Activated T-helper 1 cell treated with anti-CD3 and anti-CD28 coated beads, Interleukin-12 subunit alpha, Interleukin-12 subunit beta, Interleukin-2, Interleukin-4 antibody, amounts not matched to agents 30 ng/mL and 10 ng/mL and 1 ng/mL, durations not matched to agents 14 hours and 24 hours and 36 hours (primary cell): ENCODE measurements around the gene PPP1R15A. TPM values are rescaled to one million over a fixed set of nuclear protein-coding genes. Genes with fewer than 3 reads are reported as not detected.
"Not testable (repeated sequence)": the region's sequence is repeated elsewhere in the genome, so short reads cannot be mapped to it uniquely, and the experiment has no call there.

Experiments
- DNase-seq: peaks from one replicate; pipeline ENCODE4 v3.0.0; 2021; ENCODE audit warnings: low spot score
- H3K27ac Mint-ChIP-seq: one replicate; pipeline ENCODE4 v1.8.0; 2021; ENCODE audit warnings: mild to moderate bottlenecking, mixed read lengths
- H3K27me3 Mint-ChIP-seq: one replicate; pipeline ENCODE4 v1.8.0; 2022; ENCODE audit warnings: mild to moderate bottlenecking, moderate library complexity, mixed read lengths; ENCODE audit not compliant: insufficient read depth
- H3K36me3 Mint-ChIP-seq: one replicate; pipeline ENCODE4 v1.8.0; 2021; ENCODE audit warnings: low read depth, mixed read lengths
- H3K4me1 Mint-ChIP-seq: one replicate; pipeline ENCODE4 v1.8.0; 2021; ENCODE audit warnings: low read depth, mixed read lengths
- H3K4me3 Mint-ChIP-seq: one replicate; pipeline ENCODE4 v1.8.0; 2021; ENCODE audit warnings: mild to moderate bottlenecking, moderate library complexity, mixed read lengths
- H3K9me3 Mint-ChIP-seq: one replicate; pipeline ENCODE4 v1.8.0; 2021; ENCODE audit warnings: mixed read lengths
- intact Hi-C: fragments of 100-400 bp; cut with micrococcal nuclease; formaldehyde crosslinking; loops from one replicate; pipeline ENCODE4 v1.15.1; 2024
- total RNA-seq: library from RNA; stranded (reverse); gene quantifications from 2 replicates; pipeline ENCODE4 v1.2.3, GENCODE V29; 2022

Gene PPP1R15A
- total RNA-seq, 1 donor from 2014 or later, result 53.7 TPM

DNA sequence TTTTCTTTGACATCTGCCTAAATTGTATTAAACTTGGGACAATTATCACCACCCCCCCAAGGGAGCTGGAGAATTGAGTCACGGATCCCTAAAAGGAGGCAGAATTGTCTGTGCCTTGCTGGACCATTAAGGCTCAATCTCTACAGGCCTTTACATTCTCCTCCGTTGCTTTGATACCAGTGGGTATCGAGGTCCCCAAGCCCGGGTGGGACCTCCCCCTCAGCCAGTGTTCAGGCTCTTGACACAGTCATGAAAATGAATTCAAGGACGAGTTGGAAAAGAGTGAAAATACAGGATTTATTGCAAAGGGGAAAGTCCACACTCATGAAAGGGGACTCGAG is 5.6 kb downstream of the PPP1R15A start:
- no peak for DNase-seq
- H3K9me3 Mint-ChIP-seq, result no peaks in the 10 kb centered on the region
- H3K27me3 Mint-ChIP-seq, result no peaks in the 10 kb centered on the region
- H3K4me1 Mint-ChIP-seq, result peaks cover 47% of the 10 kb centered on the region
- H3K27ac Mint-ChIP-seq, result peak overlapping the region; percentile 48
- H3K4me3 Mint-ChIP-seq, result peak overlapping the region; percentile 37
- intact Hi-C loops, result loop anchor here (10.0 kb wide), 2 partner anchors 553 to 577 kb away; partner anchors contain the start of genes ALDH16A1, EMP3 and PIH1D1
- peaks cover 41% of the 10 kb centered on the region for H3K36me3 Mint-ChIP-seq

DNA sequence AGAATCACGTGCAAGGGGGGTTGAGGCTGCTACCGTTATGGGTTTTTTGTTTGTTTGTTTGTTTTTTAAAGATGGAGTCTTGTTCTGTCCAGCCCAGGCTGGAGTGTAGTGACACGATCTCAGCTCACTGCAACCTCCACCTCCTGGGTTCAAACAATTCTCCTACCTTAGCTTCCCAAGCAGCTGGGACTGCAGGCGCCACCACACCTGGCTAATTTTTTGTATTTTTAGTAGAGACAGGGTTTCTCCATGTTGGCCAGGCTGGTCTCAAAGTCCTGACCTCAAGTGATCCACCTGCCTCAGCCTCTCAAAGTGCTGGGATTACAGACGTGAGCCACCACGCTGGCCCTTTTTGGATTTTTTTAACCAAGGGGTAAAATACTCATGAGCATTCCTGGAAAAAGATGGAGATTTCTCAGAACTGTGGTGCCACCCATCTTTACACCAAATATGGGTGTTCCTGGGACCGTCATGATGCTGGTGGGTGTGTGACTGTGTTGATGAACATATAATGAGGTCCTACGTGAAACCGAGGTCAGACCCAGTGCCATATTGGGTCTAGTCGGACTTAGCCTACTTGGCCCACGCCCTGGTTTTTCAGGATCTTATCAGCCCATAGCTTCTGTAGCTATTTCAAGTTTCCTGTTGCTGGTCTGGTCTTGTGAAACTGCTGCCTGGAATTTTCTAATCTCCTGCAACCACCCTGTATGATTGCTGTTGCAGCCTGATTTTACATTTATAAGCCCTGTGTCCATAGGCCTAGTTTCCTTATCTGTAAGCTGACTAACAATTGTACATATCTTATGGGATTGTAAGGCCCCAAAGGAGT is 6.2 kb downstream of the PPP1R15A start:
- Mint-ChIP-seq H3K4me3 (no peak overlapping the region), H3K36me3 (peaks cover 36% of the 10 kb centered on the region), H3K9me3 (no peaks in the 10 kb centered on the region), H3K4me1 (peaks cover 42% of the 10 kb centered on the region), H3K27ac (no peak overlapping the region), H3K27me3 (no peaks in the 10 kb centered on the region)
- no peak for DNase-seq
- intact Hi-C loops, result loop anchor here (10.0 kb wide), 2 partner anchors 554 to 576 kb away; partner anchors contain the start of genes ALDH16A1, EMP3 and PIH1D1

GRCh38 chr19:48879025-48879637 is 6.9 kb downstream of the PPP1R15A start:
- no peak overlapping the region for H3K27ac Mint-ChIP-seq
- no peaks in the 10 kb centered on the region for H3K9me3 Mint-ChIP-seq
- H3K36me3 Mint-ChIP-seq, result peaks cover 29% of the 10 kb centered on the region
- H3K27me3 Mint-ChIP-seq, result no peaks in the 10 kb centered on the region
- intact Hi-C loops, result loop anchor here (10.0 kb wide), 2 partner anchors 554 to 576 kb away; partner anchors contain the start of genes ALDH16A1, EMP3 and PIH1D1
- no peak for DNase-seq
- no peak overlapping the region for H3K4me3 Mint-ChIP-seq
- peaks cover 34% of the 10 kb centered on the region for H3K4me1 Mint-ChIP-seq

- not testable (repeated sequence) for H3K9me3 Mint-ChIP-seq, H3K27me3 Mint-ChIP-seq, H3K27ac Mint-ChIP-seq, H3K4me3 Mint-ChIP-seq, DNase-seq
- intact Hi-C loops, result loop anchor here (10.0 kb wide), 2 partner anchors 555 to 575 kb away; partner anchors contain the start of genes ALDH16A1, EMP3 and PIH1D1
- peaks cover 29% of the 10 kb centered on the region for H3K4me1 Mint-ChIP-seq
- peaks cover 23% of the 10 kb centered on the region for H3K36me3 Mint-ChIP-seq
Observed at GRCh38 chr19:48879696-48880095, 7.5 kb downstream of the PPP1R15A start.

GRCh38 chr19:48881741-48882657 is 9.8 kb downstream of the PPP1R15A start:
- no peaks in the 10 kb centered on the region for H3K9me3 Mint-ChIP-seq
- no peak overlapping the region for H3K27ac Mint-ChIP-seq
- no peak for DNase-seq
- H3K4me3 Mint-ChIP-seq, result no peak overlapping the region
- peaks cover 10% of the 10 kb centered on the region for H3K36me3 Mint-ChIP-seq
- intact Hi-C loops, result no loop called here
- no peaks in the 10 kb centered on the region for H3K27me3 Mint-ChIP-seq
- H3K4me1 Mint-ChIP-seq, result peaks cover 12% of the 10 kb centered on the region

DNA sequence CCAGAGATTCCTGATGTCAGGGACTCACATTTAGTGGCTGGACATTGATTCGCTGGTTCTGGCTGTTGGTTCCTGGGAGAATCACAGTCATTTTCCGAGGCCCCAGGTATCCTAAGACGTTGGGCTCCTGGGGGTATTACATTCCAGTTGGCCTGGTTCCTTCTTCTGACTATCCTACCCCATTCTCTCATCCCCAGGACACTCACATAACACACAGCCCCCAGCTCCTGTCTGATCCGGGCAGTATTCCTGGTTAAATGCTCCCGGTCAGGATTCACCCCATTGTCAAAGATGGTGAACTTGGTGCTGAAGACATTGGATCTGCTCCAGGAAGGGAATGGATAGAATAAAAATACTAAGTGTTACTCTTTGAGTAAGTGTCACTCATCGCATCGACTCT is 11.5 kb downstream of the PPP1R15A start:
- DNase-seq, result no peak
- H3K27me3 Mint-ChIP-seq, result no peaks in the 10 kb centered on the region
- intact Hi-C loops, result no loop called here
- no peaks in the 10 kb centered on the region for H3K9me3 Mint-ChIP-seq
- H3K36me3 Mint-ChIP-seq, result no peaks in the 10 kb centered on the region
- peaks cover under 1% of the 10 kb centered on the region for H3K4me1 Mint-ChIP-seq
- no peak overlapping the region for H3K27ac Mint-ChIP-seq
- no peak overlapping the region for H3K4me3 Mint-ChIP-seq

DNA sequence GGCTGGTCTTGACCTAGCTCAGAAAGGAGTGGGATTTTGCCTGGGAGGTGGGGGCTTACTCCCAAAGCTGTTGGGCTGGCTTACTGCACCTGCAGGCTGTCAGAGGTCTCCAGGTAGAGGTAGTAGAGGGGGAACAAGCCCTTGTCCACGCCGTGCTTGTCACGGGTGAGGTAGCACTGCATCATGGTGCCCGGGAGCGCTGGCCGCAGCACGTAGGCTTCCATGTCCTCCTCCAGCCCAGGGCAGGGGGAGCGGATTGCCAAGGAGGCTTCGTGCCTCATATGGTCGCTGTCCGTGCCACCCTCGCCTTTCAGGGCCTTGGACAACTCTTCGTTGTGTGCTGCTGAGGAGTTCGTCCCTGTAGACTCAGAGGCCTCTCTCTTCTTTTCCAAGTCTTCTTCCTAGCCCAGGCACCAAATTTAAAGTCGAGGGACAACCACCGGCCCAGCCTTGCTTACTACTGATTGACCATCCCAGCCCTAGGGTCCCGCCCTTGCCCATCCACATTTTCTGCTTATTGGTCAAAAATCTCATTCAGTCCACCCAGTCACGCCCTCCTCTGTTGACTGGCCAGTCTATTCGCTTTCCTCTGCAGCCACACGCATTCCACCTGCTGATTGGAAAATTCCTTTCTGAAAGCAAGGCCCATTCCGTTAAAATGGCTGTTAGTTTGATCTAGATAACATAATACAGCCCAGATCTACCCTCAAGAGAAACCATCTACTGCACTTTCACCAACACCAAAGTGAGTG is 15.8 kb downstream of the PPP1R15A start:
- Mint-ChIP-seq H3K9me3 (no peaks in the 10 kb centered on the region), H3K4me1 (no peaks in the 10 kb centered on the region), H3K27me3 (peaks cover 2% of the 10 kb centered on the region), H3K4me3 (no peak overlapping the region), H3K36me3 (no peaks in the 10 kb centered on the region), H3K27ac (no peak overlapping the region)
- DNase-seq, result no peak
- intact Hi-C loops, result no loop called here

DNA sequence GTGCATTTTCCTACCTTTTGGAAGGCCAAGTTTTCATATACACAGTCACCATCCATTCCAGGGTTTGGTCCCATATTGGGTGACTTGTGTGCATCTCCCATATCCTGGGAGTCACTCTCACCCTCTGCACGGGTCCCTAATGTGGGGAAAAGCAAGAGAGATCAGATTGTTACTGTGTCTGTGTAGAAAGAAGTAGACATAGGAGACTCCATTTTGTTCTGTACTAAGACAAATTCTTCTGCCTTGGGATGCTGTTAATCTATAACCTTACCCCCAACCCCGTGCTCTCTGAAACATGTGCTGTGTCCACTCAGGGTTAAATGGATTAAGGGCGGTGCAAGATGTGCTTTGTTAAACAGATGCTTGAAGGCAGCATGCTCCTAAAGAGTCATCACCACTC is 17.3 kb downstream of the PPP1R15A start:
- H3K4me3 Mint-ChIP-seq, intact Hi-C loops, H3K4me1 Mint-ChIP-seq, DNase-seq, H3K27ac Mint-ChIP-seq, H3K36me3 Mint-ChIP-seq, H3K9me3 Mint-ChIP-seq: not testable (repeated sequence)
- H3K27me3 Mint-ChIP-seq, result peaks cover 13% of the 10 kb centered on the region

GRCh38 chr19:48890551-48890950 is 18.3 kb downstream of the PPP1R15A start:
- Mint-ChIP-seq H3K36me3 (no peaks in the 10 kb centered on the region), H3K4me3 (no peak overlapping the region)
- intact Hi-C loops, result no loop called here

GRCh38 chr19:48895226-48895625 is 23.0 kb downstream of the PPP1R15A start:
- peaks cover 14% of the 10 kb centered on the region for H3K4me1 Mint-ChIP-seq
- H3K4me3 Mint-ChIP-seq, result no peak overlapping the region
- intact Hi-C loops, result no loop called here
- no peaks in the 10 kb centered on the region for H3K9me3 Mint-ChIP-seq
- peaks cover 22% of the 10 kb centered on the region for H3K27me3 Mint-ChIP-seq
- H3K36me3 Mint-ChIP-seq, result peaks cover 2% of the 10 kb centered on the region
- no peak overlapping the region for H3K27ac Mint-ChIP-seq
- no peak for DNase-seq

More at GRCh38 chr19:48890551-48890950, 18.3 kb downstream of the PPP1R15A start:
- DNase-seq, result no peak
- no peak overlapping the region for H3K27ac Mint-ChIP-seq
- H3K9me3 Mint-ChIP-seq, result no peaks in the 10 kb centered on the region
- peaks cover 18% of the 10 kb centered on the region for H3K27me3 Mint-ChIP-seq
- H3K4me1 Mint-ChIP-seq, result no peaks in the 10 kb centered on the region

GRCh38 chr19:48896191-48896720 is 24.0 kb downstream of the PPP1R15A start:
- Mint-ChIP-seq H3K4me3 (no peak overlapping the region), H3K27ac (no peak overlapping the region), H3K36me3 (peaks cover 6% of the 10 kb centered on the region), H3K9me3 (no peaks in the 10 kb centered on the region), H3K4me1 (peaks cover 19% of the 10 kb centered on the region), H3K27me3 (peaks cover 22% of the 10 kb centered on the region)
- intact Hi-C loops, result no loop called here
- DNase-seq, result no peak

GRCh38 chr19:48897181-48897580 is 25.0 kb downstream of the PPP1R15A start:
- H3K36me3 Mint-ChIP-seq, result peaks cover 8% of the 10 kb centered on the region
- H3K27ac Mint-ChIP-seq, result no peak overlapping the region
- H3K4me3 Mint-ChIP-seq, result no peak overlapping the region
- H3K4me1 Mint-ChIP-seq, result peaks cover 27% of the 10 kb centered on the region
- peaks cover 22% of the 10 kb centered on the region for H3K27me3 Mint-ChIP-seq
- intact Hi-C loops, result no loop called here
- no peaks in the 10 kb centered on the region for H3K9me3 Mint-ChIP-seq
- DNase-seq, result no peak
